ENCODE measurements around the gene DPP7. TPM values are rescaled to one million over a fixed set of nuclear protein-coding genes. Genes with fewer than 3 reads are reported as not detected.

DPP7 gene
- total RNA-seq, 2 experiments from 2014 or later, result 344 to 349 TPM

GRCh38 chr9:137068539-137069507 is 45.7 kb downstream of the DPP7 start:
- Mint-ChIP-seq H3K27ac (no peak overlapping the region), H3K36me3 (ENCODE audit: low read depth) (no peaks in the 10 kb centered on the region), H3K4me1 (ENCODE audit: low read depth) (peaks cover 16% of the 10 kb centered on the region), H3K4me3 (peak overlapping the region; percentile 54), H3K9me3 (no peaks in the 10 kb centered on the region), H3K27me3 (peaks cover 4% of the 10 kb centered on the region)
- ChIA-PET POLR2A (interaction anchor here (0.9 to 5.2 kb wide), 5 partner anchors 9 to 172 kb away, joined by 3 to 62 read pairs (median 10); partner anchors contain the start of genes MAN1B1 and TUBB4B), CTCF (interaction anchor here (1.3 to 3.6 kb wide), 6 partner anchors 9 to 159 kb away, joined by 4 to 38 read pairs (median 13); partner anchors contain the start of genes ABCA2, NPDC1 and RNF224)
- Histone ChIP-seq H3K9me3 (ENCODE audit: control insufficient read depth in 1 of 2, insufficient read depth in 1 of 2, low read length in 2 of 2) (no peaks in the 10 kb centered on the region), H3K4me3 (ENCODE audit: low read length) (no peak overlapping the region), H3K27ac (ENCODE audit: low read depth in 1 of 2, low read length in 2 of 2) (no peak overlapping the region), H3K27me3 (ENCODE audit: control insufficient read depth in 1 of 2, insufficient read depth in 2 of 2, low read length in 2 of 2) (peaks cover 0 to 8% of the 10 kb centered on the region in 2 experiments), H3K36me3 (ENCODE audit: insufficient read depth, low read length) (no peaks in the 10 kb centered on the region), H3K4me1 (ENCODE audit: insufficient read depth, low read length) (peaks cover 35% of the 10 kb centered on the region)
- TF ChIP-seq CTCF (IDR thresholded peaks at IDR 0.05), result no peak
- intact Hi-C loops (cut with DNase I, micrococcal nuclease), result loop anchor here in 1 of 2 experiments (10.0 kb wide), 1 partner anchor 284 kb away; no protein-coding TSS in a partner anchor
- DNase-seq (no peak), ATAC-seq (ENCODE audit: poor library complexity) (no peak)

- DNase-seq, result peak; percentile 77 to 93 (median 82)
- Histone ChIP-seq H3K36me3 (ENCODE audit: insufficient read depth, low read length) (no peaks in the 10 kb centered on the region), H3K4me1 (ENCODE audit: insufficient read depth, low read length) (peaks cover 35% of the 10 kb centered on the region), H3K27ac (ENCODE audit: low read depth in 1 of 2, low read length in 2 of 2) (no peak overlapping the region), H3K4me3 (ENCODE audit: low read length) (no peak overlapping the region), H3K27me3 (ENCODE audit: control insufficient read depth in 1 of 2, insufficient read depth in 2 of 2, low read length in 2 of 2) (peaks cover 0 to 8% of the 10 kb centered on the region in 2 experiments), H3K9me3 (ENCODE audit: control insufficient read depth in 1 of 2, insufficient read depth in 1 of 2, low read length in 2 of 2) (no peaks in the 10 kb centered on the region)
- CTCF ChIA-PET, result interaction anchor here (0.6 to 3.6 kb wide), 22 partner anchors 8 to 802 kb away, joined by 3 to 38 read pairs (median 4); partner anchors contain the start of genes ABCA2, ANAPC2, MAN1B1 and NPDC1
- peaks cover 16% of the 10 kb centered on the region for H3K4me1 Mint-ChIP-seq (ENCODE audit: low read depth)
- peak overlapping the region; percentile 61 for H3K4me3 Mint-ChIP-seq
- intact Hi-C loops (cut with DNase I, micrococcal nuclease), result loop anchor here in 1 of 2 experiments (10.0 kb wide), 1 partner anchor 283 kb away; no protein-coding TSS in a partner anchor
- H3K27ac Mint-ChIP-seq, result peak overlapping the region; percentile 68
- peak; percentile 69 for ATAC-seq (ENCODE audit: poor library complexity)
- no peaks in the 10 kb centered on the region for H3K9me3 Mint-ChIP-seq
- TF ChIP-seq CTCF (IDR thresholded peaks at IDR 0.05), result peak; percentile 86
- H3K36me3 Mint-ChIP-seq (ENCODE audit: low read depth), result no peaks in the 10 kb centered on the region
- POLR2A ChIA-PET, result interaction anchor here (0.9 to 5.2 kb wide), 7 partner anchors 10 to 278 kb away, joined by 3 to 62 read pairs (median 4); partner anchors contain the start of genes MAN1B1 and TUBB4B
- H3K27me3 Mint-ChIP-seq, result peaks cover 4% of the 10 kb centered on the region
These were observed 46.5 kb downstream of the DPP7 start for GRCh38 chr9:137067860-137068538.

Measured in CD4-positive, alpha-beta T cell (primary cell).